Measurements from ENCODE around the gene NAV3.

GRCh38 chr12:78007173-78007572, 176.5 kb downstream of the NAV3 start:
- TF ChIP-seq POLR2A (IDR thresholded peaks at IDR 0.05; ENCODE audit: low read depth, low read length) (no peak), POLR2AphosphoS5 (IDR thresholded peaks at IDR 0.05; ENCODE audit: low read depth, low read length) (no peak)
